ENCODE results near the gene PTRHD1.
A peak's percentile ranks its signal among the peaks of the same experiment; 100 is the strongest.

Gene PTRHD1

GRCh38 chr2:24832931-24833701 is 39.9 kb upstream of the PTRHD1 start:
- TF ChIP-seq, protein P1, sequence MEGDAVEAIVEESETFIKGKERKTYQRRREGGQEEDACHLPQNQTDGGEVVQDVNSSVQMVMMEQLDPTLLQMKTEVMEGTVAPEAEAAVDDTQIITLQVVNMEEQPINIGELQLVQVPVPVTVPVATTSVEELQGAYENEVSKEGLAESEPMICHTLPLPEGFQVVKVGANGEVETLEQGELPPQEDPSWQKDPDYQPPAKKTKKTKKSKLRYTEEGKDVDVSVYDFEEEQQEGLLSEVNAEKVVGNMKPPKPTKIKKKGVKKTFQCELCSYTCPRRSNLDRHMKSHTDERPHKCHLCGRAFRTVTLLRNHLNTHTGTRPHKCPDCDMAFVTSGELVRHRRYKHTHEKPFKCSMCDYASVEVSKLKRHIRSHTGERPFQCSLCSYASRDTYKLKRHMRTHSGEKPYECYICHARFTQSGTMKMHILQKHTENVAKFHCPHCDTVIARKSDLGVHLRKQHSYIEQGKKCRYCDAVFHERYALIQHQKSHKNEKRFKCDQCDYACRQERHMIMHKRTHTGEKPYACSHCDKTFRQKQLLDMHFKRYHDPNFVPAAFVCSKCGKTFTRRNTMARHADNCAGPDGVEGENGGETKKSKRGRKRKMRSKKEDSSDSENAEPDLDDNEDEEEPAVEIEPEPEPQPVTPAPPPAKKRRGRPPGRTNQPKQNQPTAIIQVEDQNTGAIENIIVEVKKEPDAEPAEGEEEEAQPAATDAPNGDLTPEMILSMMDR (IDR thresholded peaks at IDR 0.05; ENCODE audit: control insufficient read depth, extremely low read depth, insufficient read depth), result no peak
- H3K4me3 ChIP-seq (ENCODE audit: low read depth, low read length), result no peak overlapping the region
- DNase-seq (ENCODE audit: low read depth), result no peak

GRCh38 chr2:24832521-24832920 is 39.3 kb upstream of the PTRHD1 start:
- TF ChIP-seq, protein P1 (IDR thresholded peaks at IDR 0.05; ENCODE audit: control insufficient read depth, extremely low read depth, insufficient read depth), result no peak
- no peak for DNase-seq (ENCODE audit: low read depth)

GRCh38 chr2:24832073-24832461 is 38.9 kb upstream of the PTRHD1 start:
- H3K4me3 ChIP-seq (ENCODE audit: low read depth, low read length), result no peak overlapping the region
- peak; percentile 36 for DNase-seq (ENCODE audit: low read depth)
- TF ChIP-seq, protein P1 (IDR thresholded peaks at IDR 0.05; ENCODE audit: control insufficient read depth, extremely low read depth, insufficient read depth), result no peak

More at GRCh38 chr2:24832521-24832920, 39.3 kb upstream of the PTRHD1 start:
- no peak overlapping the region for H3K4me3 ChIP-seq (ENCODE audit: low read depth, low read length)

DNA sequence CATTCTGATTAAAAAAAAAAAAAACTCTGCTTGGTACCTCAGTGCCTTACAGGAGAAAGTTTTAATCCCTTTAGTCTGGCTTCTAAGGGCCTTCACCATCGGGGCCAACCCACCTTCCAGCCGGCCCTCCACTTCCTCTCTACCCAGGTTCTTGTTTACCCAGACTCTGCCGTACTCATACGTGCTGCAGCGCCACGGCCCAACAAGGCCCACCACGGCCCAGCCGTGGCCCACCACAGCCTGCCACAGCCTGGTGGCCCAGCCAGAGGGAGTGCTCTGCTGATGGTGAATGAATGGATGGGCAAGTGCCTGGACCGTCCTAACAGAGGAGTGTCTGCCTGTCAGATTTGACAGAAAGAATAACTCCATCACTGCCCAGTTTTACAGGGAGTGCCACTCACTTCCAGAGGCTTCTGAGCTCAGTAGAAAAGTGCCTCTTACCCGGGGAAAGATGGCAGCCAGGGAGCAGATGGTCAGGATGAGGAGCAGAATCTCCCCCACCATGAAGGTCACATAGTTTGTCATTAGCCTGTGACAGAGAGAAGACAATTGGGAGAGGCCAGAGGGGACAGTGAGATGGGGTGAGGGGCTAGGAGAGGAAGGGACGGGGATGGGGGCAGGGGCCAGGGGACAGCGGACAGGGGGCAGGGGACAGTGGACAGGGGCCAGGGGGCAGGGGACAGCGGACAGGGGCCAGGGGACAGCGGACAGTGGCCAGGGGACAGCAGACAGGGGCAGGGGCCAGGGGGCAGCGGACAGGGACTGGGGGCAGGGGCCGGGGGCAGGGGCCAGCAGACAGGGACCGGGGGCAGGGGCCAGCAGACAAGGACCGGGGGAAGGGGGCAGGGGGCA is 38.3 kb upstream of the PTRHD1 start:
- no peak for DNase-seq (ENCODE audit: low read depth)
- TF ChIP-seq, protein P1 (IDR thresholded peaks at IDR 0.05; ENCODE audit: control insufficient read depth, extremely low read depth, insufficient read depth), result no peak
- H3K4me3 ChIP-seq (ENCODE audit: low read depth, low read length), result no peak overlapping the region

DNA sequence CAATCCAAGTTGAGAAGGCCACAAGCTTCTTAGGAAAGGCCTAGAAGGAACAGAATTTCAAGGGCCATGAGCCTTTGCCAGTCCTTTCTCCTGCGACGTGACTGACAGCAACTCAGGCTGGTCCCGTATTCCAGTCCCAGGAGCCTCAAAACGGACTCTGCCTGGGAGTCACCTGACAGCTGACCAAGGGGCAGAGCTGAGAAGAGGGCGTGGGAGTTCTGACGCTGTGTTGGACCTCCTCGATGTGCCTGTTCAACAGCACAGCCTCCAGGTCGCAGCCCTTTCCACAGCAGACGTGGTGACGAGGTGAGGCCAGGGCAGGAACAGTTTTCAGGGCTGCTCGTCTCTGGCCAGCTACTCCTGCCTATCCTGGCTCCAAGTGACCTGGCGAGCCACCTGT is 37.6 kb upstream of the PTRHD1 start:
- no peak for DNase-seq (ENCODE audit: low read depth)
- TF ChIP-seq, protein P1 (IDR thresholded peaks at IDR 0.05; ENCODE audit: control insufficient read depth, extremely low read depth, insufficient read depth), result no peak
- no peak overlapping the region for H3K4me3 ChIP-seq (ENCODE audit: low read depth, low read length)

GRCh38 chr2:24830351-24830750 is 37.2 kb upstream of the PTRHD1 start:
- TF ChIP-seq, protein P1 (IDR thresholded peaks at IDR 0.05; ENCODE audit: control insufficient read depth, extremely low read depth, insufficient read depth), result no peak; the same call in 1 of the 2 replicates
- no peak for DNase-seq (ENCODE audit: low read depth)
- no peak overlapping the region for H3K4me3 ChIP-seq (ENCODE audit: low read depth, low read length)
